Fibroblast of skin of right quadriceps (primary cell): ENCODE results near the gene RNF26.

Experiments
- DNase-seq: peaks from one replicate; pipeline ENCODE4 v3.0.0-alpha.2; 2013

Gene RNF26

GRCh38 chr11:119316016-119316728 lies 18.2 kb upstream of the RNF26 start:
- DNase-seq = no peak

GRCh38 chr11:119316729-119317591 lies 17.4 kb upstream of the RNF26 start, which contains the start of gene MCAM:
TSS of gene MCAM (minus strand) at chr11:119317130. CDS start at chr11:119317101, 29 bp downstream.
- DNase-seq = peak; percentile 56

- DNase-seq = no peak
Measured at GRCh38 chr11:119317592-119318239, 16.6 kb upstream of the RNF26 start.

- peak; percentile 67 for DNase-seq
Measured at GRCh38 chr11:119318240-119319135, 15.8 kb upstream of the RNF26 start.

GRCh38 chr11:119319136-119319699 lies 15.1 kb upstream of the RNF26 start:
- no peak for DNase-seq

- no peak for DNase-seq
Measured at GRCh38 chr11:119319700-119320239, 14.6 kb upstream of the RNF26 start.

GRCh38 chr11:119320240-119320775 lies 14.0 kb upstream of the RNF26 start:
- peak; percentile 67 for DNase-seq

GRCh38 chr11:119320776-119321524 lies 13.4 kb upstream of the RNF26 start:
- peak; percentile 79 for DNase-seq

GRCh38 chr11:119322360-119322739 lies 12.0 kb upstream of the RNF26 start:
- no peak for DNase-seq

GRCh38 chr11:119322921-119323531 lies 11.3 kb upstream of the RNF26 start:
- DNase-seq = no peak

- peak; percentile 72 for DNase-seq
Measured at GRCh38 chr11:119323532-119324033, 10.7 kb upstream of the RNF26 start.

- DNase-seq = no peak
Measured at GRCh38 chr11:119324189-119324588, 10.1 kb upstream of the RNF26 start.

- DNase-seq = no peak
Measured at GRCh38 chr11:119329320-119329719, 5.0 kb upstream of the RNF26 start.

GRCh38 chr11:119330237-119330636 lies 4.1 kb upstream of the RNF26 start:
- no peak for DNase-seq

GRCh38 chr11:119332111-119332765 lies 2.1 kb upstream of the RNF26 start:
- no peak for DNase-seq

- DNase-seq = no peak
Measured at GRCh38 chr11:119335091-119335654, 846 bp downstream of the RNF26 start.

GRCh38 chr11:119335655-119336543 lies 1.6 kb downstream of the RNF26 start:
- no peak for DNase-seq
